GM23338 (cell line): Measurements from ENCODE around the gene C22orf15. TPM values are rescaled to one million over a fixed set of nuclear protein-coding genes. Genes with fewer than 3 reads are reported as not detected.

Source experiments
- ATAC-seq: fragments of 200-7000 bp; cut with Tn5 transposase; 3 replicates; pipeline ENCODE4 v1.9.1; 2020
- DNase-seq: peaks from one replicate; pipeline ENCODE4 v3.0.0-alpha.2; 2015; ENCODE audit warnings: low spot score
- H2AFZ ChIP-seq: fragments of 200-600 bp; sonication (generic); 2 replicates; pipeline ENCODE4 v1.8.0; 2016; ENCODE audit warnings: antibody characterized with exemption, mild to moderate bottlenecking, moderate library complexity
- H3F3A ChIP-seq: fragments of 200-600 bp; sonication (generic); replicated peaks from 2 replicates; pipeline ENCODE4 v1.8.0; 2017; ENCODE audit warnings: antibody characterized with exemption, mixed run types, low read depth
- H3K27ac ChIP-seq: fragments of 200-600 bp; sonication (generic); 2 replicates; pipeline ENCODE4 v1.6.1; 2016; ENCODE audit warnings: low read depth
- H3K27me3 ChIP-seq: fragments of 200-600 bp; sonication (generic); 2 replicates; pipeline ENCODE4 v1.8.0; 2016; ENCODE audit warnings: mild to moderate bottlenecking, mixed run types, moderate library complexity; ENCODE audit not compliant: insufficient read depth
- H3K36me3 ChIP-seq: fragments of 200-600 bp; sonication (generic); 2 replicates; pipeline ENCODE4 v1.8.0; 2016; ENCODE audit warnings: mild to moderate bottlenecking; ENCODE audit not compliant: insufficient read depth
- H3K4me1 ChIP-seq: fragments of 200-600 bp; sonication (generic); 2 replicates; pipeline ENCODE4 v1.8.0; 2016; ENCODE audit warnings: mild to moderate bottlenecking, moderate library complexity; ENCODE audit not compliant: insufficient read depth
- H3K4me2 ChIP-seq: fragments of 200-600 bp; sonication (generic); 2 replicates; pipeline ENCODE4 v1.7.1; 2017; ENCODE audit warnings: mixed run types
- H3K4me3 ChIP-seq: fragments of 200-600 bp; sonication (generic); 2 replicates; pipeline ENCODE4 v1.6.1; 2016; ENCODE audit warnings: mixed run types
- H3K79me2 ChIP-seq: fragments of 200-600 bp; sonication (generic); replicated peaks from 2 replicates; pipeline ENCODE4 v1.8.0; 2017; ENCODE audit warnings: mild to moderate bottlenecking; ENCODE audit not compliant: insufficient read depth
- H3K9me2 ChIP-seq: fragments of 200-600 bp; sonication (generic); 2 replicates; pipeline ENCODE4 v1.8.0; 2017; ENCODE audit not compliant: insufficient read depth
- H4K20me1 ChIP-seq: fragments of 200-600 bp; sonication (generic); replicated peaks from 2 replicates; pipeline ENCODE4 v1.8.0; 2017; ENCODE audit warnings: mild to moderate bottlenecking; ENCODE audit not compliant: insufficient read depth
- H3K27ac Mint-ChIP-seq: 2 replicates; pipeline ENCODE4 v1.8.0; 2020; ENCODE audit warnings: inconsistent platforms, mild to moderate bottlenecking, moderate library complexity, mixed read lengths
- H3K27me3 Mint-ChIP-seq: 3 replicates; pipeline ENCODE4 v1.8.0; 2022; ENCODE audit warnings: low read depth, mild to moderate bottlenecking, moderate library complexity, mixed read lengths, inconsistent platforms; ENCODE audit not compliant: insufficient read depth, poor library complexity
- H3K36me3 Mint-ChIP-seq: 3 replicates; pipeline ENCODE4 v1.8.0; 2021; ENCODE audit warnings: low read depth, mild to moderate bottlenecking, inconsistent platforms, moderate library complexity, mixed read lengths
- H3K4me1 Mint-ChIP-seq: 3 replicates; pipeline ENCODE4 v1.8.0; 2020; ENCODE audit warnings: mild to moderate bottlenecking, inconsistent platforms, mixed read lengths
- H3K4me3 Mint-ChIP-seq: 3 replicates; pipeline ENCODE4 v1.8.0; 2021; ENCODE audit warnings: moderate library complexity, mild to moderate bottlenecking, inconsistent platforms, mixed read lengths
- H3K9me3 Mint-ChIP-seq: 3 replicates; pipeline ENCODE4 v1.8.0; 2020; ENCODE audit warnings: moderate library complexity, mild to moderate bottlenecking, inconsistent platforms, mixed read lengths
- CREB1 ChIP-seq: fragments of 250-450 bp; sonication (Bioruptor Pico); IDR thresholded peaks from 2 replicates; pipeline ENCODE4 v1.5.0; 2020; ENCODE audit warnings: low read depth, mild to moderate bottlenecking, moderate library complexity
- EZH2 ChIP-seq: fragments of 200-600 bp; sonication (generic); IDR thresholded peaks from one replicate; pipeline ENCODE4 v1.8.0; 2017; ENCODE audit warnings: antibody characterized with exemption, mild to moderate bottlenecking, low read depth; ENCODE audit not compliant: unreplicated experiment
- EZH2phosphoT487 ChIP-seq: fragments of 200-600 bp; sonication (generic); IDR thresholded peaks from one replicate; pipeline ENCODE4 v1.8.1; 2018; ENCODE audit warnings: antibody characterized with exemption; ENCODE audit not compliant: unreplicated experiment
- JUNB ChIP-seq: IDR thresholded peaks from one replicate; pipeline ENCODE4 v1.6.1; 2016; ENCODE audit warnings: antibody characterized with exemption; ENCODE audit not compliant: unreplicated experiment
- NANOG ChIP-seq: IDR thresholded peaks from 2 replicates; pipeline ENCODE4 v1.6.1; 2016; ENCODE audit warnings: antibody characterized with exemption, borderline replicate concordance
- POLR2AphosphoS5 ChIP-seq: IDR thresholded peaks from 2 replicates; pipeline ENCODE4 v1.6.1; 2016; ENCODE audit warnings: antibody characterized with exemption, low read depth
- REST ChIP-seq: IDR thresholded peaks from one replicate; pipeline ENCODE4 v1.6.1; 2018; ENCODE audit warnings: antibody characterized with exemption; ENCODE audit not compliant: unreplicated experiment
- STAT1 ChIP-seq: IDR thresholded peaks from one replicate; pipeline ENCODE4 v1.6.1; 2016; ENCODE audit warnings: antibody characterized with exemption; ENCODE audit not compliant: unreplicated experiment
- ZNF114 ChIP-seq: fragments of 250-450 bp; sonication (Bioruptor Pico); IDR thresholded peaks from 2 replicates; pipeline ENCODE4 v1.5.0; 2020; ENCODE audit warnings: mild to moderate bottlenecking, moderate library complexity
- ZNF331 ChIP-seq: fragments of 250-450 bp; sonication (Bioruptor Pico); IDR thresholded peaks from 2 replicates; pipeline ENCODE4 v1.5.0; 2020; ENCODE audit warnings: low read depth, mild to moderate bottlenecking, moderate library complexity
- ZNF462 ChIP-seq: fragments of 250-450 bp; sonication (Bioruptor Pico); IDR thresholded peaks from 2 replicates; pipeline ENCODE4 v1.5.0; 2020; ENCODE audit warnings: mild to moderate bottlenecking, moderate library complexity
- polyA plus RNA-seq: library from polyadenylated mRNA; unstranded; fragments of >200 nt; fragmentation: Nextera tagmentation; extraction: Ambion mirVana; gene quantifications from 2 replicates; pipeline ENCODE4 v1.2.1, GENCODE V29; 2016
- total RNA-seq: library from RNA; depleted of rRNA; stranded (reverse); fragments of >200 nt; shearing (Covaris generic); gene quantifications from 2 replicates; pipeline ENCODE4 v1.2.3, GENCODE V29; 2014
- TF ChIP-seq, protein P1 (sequence below): IDR thresholded peaks from 2 replicates; pipeline ENCODE4 v1.6.1; 2016; ENCODE audit warnings: antibody characterized with exemption
- TF ChIP-seq, protein P2 (sequence below), 2 experiments: fragments of 200-600 bp in 1 of 2; sonication (generic) in 1 of 2; conservative IDR thresholded peaks; 2 replicates each; pipeline versions ENCODE4 v1.5.1 to v1.6.1; 2016 to 2017; ENCODE audit warnings: antibody characterized with exemption in 2 of 2, low read depth in 2 of 2, mild to moderate bottlenecking in 2 of 2, moderate library complexity in 1 of 2

C22orf15 gene
- total and polyA plus RNA-seq, 2 experiments from 2014 or later: 3.6 to 9.3 TPM

- Histone ChIP-seq H3K27ac (no peak overlapping the region), H3K4me1 (no peaks in the 10 kb centered on the region), H3K27me3 (no peaks in the 10 kb centered on the region), H3K4me3 (no peak overlapping the region), H3K79me2 (no peaks in the 10 kb centered on the region; the same call in 1 of the 2 replicates), H3F3A (no peaks in the 10 kb centered on the region), H3K4me2 (no peak overlapping the region), H3K9me2 (no peaks in the 10 kb centered on the region), H3K36me3 (no peaks in the 10 kb centered on the region), H2AFZ (no peak overlapping the region), H4K20me1 (no peaks in the 10 kb centered on the region)
- H3K36me3 Mint-ChIP-seq: peaks cover 20% of the 10 kb centered on the region
- no peak overlapping the region for H3K27ac Mint-ChIP-seq
- peaks cover 8% of the 10 kb centered on the region for H3K27me3 Mint-ChIP-seq
- H3K4me3 Mint-ChIP-seq: no peak overlapping the region
- TF ChIP-seq, protein P1, sequence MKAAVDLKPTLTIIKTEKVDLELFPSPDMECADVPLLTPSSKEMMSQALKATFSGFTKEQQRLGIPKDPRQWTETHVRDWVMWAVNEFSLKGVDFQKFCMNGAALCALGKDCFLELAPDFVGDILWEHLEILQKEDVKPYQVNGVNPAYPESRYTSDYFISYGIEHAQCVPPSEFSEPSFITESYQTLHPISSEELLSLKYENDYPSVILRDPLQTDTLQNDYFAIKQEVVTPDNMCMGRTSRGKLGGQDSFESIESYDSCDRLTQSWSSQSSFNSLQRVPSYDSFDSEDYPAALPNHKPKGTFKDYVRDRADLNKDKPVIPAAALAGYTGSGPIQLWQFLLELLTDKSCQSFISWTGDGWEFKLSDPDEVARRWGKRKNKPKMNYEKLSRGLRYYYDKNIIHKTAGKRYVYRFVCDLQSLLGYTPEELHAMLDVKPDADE: no peak
- TF ChIP-seq EZH2phosphoT487 (no peak), ZNF114 (CRISPR knock-in tag) (no peak), EZH2 (no peak), CREB1 (CRISPR knock-in tag) (no peak), ZNF331 (no peak), STAT1 (no peak), ZNF462 (CRISPR knock-in tag) (no peak), NANOG (no peak), POLR2AphosphoS5 (no peak), JUNB (no peak), REST (no peak)
- TF ChIP-seq, protein P2, sequence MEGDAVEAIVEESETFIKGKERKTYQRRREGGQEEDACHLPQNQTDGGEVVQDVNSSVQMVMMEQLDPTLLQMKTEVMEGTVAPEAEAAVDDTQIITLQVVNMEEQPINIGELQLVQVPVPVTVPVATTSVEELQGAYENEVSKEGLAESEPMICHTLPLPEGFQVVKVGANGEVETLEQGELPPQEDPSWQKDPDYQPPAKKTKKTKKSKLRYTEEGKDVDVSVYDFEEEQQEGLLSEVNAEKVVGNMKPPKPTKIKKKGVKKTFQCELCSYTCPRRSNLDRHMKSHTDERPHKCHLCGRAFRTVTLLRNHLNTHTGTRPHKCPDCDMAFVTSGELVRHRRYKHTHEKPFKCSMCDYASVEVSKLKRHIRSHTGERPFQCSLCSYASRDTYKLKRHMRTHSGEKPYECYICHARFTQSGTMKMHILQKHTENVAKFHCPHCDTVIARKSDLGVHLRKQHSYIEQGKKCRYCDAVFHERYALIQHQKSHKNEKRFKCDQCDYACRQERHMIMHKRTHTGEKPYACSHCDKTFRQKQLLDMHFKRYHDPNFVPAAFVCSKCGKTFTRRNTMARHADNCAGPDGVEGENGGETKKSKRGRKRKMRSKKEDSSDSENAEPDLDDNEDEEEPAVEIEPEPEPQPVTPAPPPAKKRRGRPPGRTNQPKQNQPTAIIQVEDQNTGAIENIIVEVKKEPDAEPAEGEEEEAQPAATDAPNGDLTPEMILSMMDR (conservative IDR thresholded peaks at IDR 0.05; ENCODE audit: low read depth in 2 of 2): no peak
- no peak for DNase-seq
- no peak for ATAC-seq
- peaks cover 2% of the 10 kb centered on the region; the same call in 1 of the 3 replicates for H3K4me1 Mint-ChIP-seq
- H3K9me3 Mint-ChIP-seq: no peaks in the 10 kb centered on the region; the same call in 2 of the 3 replicates
Measured at GRCh38 chr22:23744001-23744400, 18.8 kb upstream of the C22orf15 start.
